HFF-Myc (cell line): ENCODE data around the gene SEPTIN7.

Experiments used
- DNase-seq: peaks from one replicate; pipeline ENCODE4 v3.0.0-alpha.2; 2011; ENCODE audit warnings: low read depth; ENCODE audit errors: extremely low read depth
- H3K4me3 ChIP-seq: replicated peaks from 2 replicates; pipeline ENCODE4 v1.5.1; 2011; ENCODE audit warnings: low read depth, mild to moderate bottlenecking, control low read depth, low read length
- TF ChIP-seq, protein P1 (sequence below): IDR thresholded peaks from 2 replicates; pipeline ENCODE4 v1.5.1; 2012; ENCODE audit warnings: mild to moderate bottlenecking, low read depth, low read length, control low read depth; ENCODE audit errors: missing control alignments

Gene SEPTIN7

DNA sequence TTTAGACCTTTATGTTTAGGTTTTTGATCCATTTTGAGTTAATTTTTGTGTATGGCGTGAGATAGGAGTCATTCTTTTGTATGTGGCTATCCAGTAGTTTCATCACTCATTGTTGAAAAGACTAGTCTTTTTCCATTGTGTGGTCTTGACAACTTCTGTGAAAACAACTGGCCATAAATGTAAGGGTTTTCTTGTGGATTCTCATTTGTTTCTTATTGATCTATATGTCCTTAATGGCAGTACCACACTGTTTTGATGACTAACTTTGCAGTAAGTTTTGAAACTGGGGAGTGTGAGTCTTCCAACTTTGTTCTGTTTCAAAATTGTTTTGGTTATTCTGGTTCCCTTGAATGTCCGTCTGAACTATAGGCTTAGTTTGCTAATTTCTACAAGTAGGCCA lies 16.3 kb downstream of the SEPTIN7 start:
- TF ChIP-seq, protein P1, sequence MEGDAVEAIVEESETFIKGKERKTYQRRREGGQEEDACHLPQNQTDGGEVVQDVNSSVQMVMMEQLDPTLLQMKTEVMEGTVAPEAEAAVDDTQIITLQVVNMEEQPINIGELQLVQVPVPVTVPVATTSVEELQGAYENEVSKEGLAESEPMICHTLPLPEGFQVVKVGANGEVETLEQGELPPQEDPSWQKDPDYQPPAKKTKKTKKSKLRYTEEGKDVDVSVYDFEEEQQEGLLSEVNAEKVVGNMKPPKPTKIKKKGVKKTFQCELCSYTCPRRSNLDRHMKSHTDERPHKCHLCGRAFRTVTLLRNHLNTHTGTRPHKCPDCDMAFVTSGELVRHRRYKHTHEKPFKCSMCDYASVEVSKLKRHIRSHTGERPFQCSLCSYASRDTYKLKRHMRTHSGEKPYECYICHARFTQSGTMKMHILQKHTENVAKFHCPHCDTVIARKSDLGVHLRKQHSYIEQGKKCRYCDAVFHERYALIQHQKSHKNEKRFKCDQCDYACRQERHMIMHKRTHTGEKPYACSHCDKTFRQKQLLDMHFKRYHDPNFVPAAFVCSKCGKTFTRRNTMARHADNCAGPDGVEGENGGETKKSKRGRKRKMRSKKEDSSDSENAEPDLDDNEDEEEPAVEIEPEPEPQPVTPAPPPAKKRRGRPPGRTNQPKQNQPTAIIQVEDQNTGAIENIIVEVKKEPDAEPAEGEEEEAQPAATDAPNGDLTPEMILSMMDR, result no peak
- no peak for DNase-seq

DNA sequence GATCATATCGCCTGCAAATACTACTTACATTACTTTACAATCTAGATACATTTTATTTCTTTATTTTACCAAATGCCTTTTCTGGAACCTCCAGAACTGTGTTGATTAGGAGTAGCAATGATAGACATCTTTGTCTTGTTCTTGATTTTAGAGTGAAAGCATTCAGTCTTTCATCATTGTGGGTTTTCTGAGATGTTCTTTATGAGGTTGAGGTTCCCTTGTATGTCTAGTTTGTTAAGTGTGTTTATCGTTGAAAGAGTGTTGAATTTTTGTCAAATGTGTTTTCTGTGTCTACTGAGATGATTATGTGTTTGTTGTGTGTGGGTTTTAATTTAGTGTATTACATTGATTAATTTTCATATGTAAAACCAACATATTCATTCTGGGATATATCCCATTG lies 17.1 kb downstream of the SEPTIN7 start:
- no peak overlapping the region for H3K4me3 ChIP-seq
- TF ChIP-seq, protein P1, result no peak
- DNase-seq, result no peak

More for the DNA sequence above, 16.3 kb downstream of the SEPTIN7 start:
- H3K4me3 ChIP-seq, result no peak overlapping the region

DNA sequence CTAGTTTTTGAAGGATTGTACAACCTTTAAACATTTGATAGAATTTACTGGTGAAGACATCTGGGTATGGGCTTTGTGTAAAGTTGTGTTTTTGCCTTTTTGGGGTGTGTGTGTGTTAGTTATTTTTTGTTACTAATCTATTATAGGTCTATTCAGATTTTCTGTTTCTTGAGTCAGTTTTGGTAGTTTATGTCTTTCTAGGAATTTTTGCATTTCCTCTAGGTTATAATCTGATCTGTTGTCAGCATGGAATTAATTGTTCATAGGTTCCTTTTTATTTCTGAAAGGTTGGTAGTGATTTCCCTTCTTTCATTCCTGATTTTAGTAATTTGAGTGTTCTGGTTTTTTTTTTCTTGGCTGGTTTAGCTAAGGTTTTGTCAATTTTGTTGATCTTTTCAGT lies 17.7 kb downstream of the SEPTIN7 start:
- TF ChIP-seq, protein P1, result no peak
- no peak for DNase-seq
- H3K4me3 ChIP-seq, result no peak overlapping the region

DNA sequence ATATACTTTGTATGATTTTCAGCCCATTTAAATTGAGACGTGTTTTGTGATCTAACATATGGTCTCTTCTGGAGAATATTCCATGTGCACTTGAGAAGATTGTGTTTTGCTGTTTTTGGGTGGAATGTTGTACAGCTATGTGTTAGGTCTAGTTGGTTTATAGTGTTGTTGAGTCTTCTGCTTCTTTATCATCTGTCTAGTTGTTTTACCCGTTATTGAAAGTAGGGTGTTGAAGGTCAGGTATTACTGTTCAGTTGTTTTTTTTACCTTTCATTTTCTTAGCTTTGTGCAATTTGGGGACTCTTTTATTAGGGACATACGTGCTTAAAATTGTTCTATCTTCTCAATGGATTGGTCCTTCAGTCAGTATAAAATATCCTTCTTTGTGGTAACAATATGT lies 18.5 kb downstream of the SEPTIN7 start:
- H3K4me3 ChIP-seq, result no peak overlapping the region
- TF ChIP-seq, protein P1, result no peak
- no peak for DNase-seq

DNA sequence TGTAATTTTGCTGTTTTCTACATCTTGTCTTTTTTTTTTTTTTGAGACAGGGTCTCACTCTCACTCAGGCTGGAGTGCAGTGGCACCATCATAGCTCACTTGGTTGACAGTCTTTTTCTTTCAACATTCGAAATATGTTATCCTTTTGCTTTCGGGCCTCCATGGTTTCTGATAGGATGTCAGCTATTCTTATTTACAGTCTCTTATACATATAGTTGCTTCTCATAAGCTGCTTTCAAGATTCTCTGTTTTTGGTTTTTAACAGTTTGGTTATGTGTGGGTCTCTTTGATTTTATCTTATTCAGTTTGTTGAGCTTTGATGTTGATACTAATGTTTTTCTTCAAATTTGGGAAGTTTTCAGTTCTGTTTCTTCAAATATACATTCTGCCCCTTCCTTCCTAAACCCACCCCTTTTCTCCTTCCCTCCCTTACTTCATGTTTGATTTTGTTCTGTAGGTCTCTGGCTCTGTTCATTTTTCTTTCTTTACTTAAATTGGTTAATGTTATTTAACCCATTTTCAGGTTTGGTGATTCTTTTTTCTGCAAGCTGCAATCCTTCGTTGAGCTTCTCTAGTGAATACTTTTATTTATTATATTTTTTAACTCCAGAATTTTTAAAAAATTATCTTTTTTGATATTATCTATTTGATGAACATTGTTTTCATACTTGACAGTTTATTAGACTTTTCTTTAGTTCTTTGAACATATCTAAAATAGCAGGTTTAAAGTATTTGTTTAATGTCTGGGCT lies 19.3 kb downstream of the SEPTIN7 start:
- no peak overlapping the region for H3K4me3 ChIP-seq
- TF ChIP-seq, protein P1, result no peak

DNA sequence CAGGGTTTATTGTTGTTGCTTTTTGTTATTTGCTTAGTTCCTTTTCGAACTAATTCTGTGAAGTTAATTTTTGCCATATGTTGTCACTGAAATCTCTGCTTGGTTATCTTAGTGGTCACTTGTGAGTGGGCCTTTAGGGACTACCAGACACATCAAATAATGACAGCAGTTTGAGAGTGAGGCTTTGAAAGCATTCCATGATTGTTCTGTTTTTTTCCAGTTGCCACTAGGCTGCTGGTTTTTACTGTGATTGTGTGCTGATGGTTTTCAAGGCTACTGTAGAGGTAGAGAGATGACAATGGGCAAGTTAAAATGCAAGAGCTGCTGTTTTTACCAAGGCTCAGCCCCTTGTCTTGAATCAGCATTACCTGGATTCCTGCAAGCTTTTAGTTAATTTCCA lies 20.0 kb downstream of the SEPTIN7 start:
- TF ChIP-seq, protein P1, result no peak
- no peak overlapping the region for H3K4me3 ChIP-seq
- DNase-seq, result no peak

More for the DNA sequence above, 19.3 kb downstream of the SEPTIN7 start:
- DNase-seq, result no peak

DNA sequence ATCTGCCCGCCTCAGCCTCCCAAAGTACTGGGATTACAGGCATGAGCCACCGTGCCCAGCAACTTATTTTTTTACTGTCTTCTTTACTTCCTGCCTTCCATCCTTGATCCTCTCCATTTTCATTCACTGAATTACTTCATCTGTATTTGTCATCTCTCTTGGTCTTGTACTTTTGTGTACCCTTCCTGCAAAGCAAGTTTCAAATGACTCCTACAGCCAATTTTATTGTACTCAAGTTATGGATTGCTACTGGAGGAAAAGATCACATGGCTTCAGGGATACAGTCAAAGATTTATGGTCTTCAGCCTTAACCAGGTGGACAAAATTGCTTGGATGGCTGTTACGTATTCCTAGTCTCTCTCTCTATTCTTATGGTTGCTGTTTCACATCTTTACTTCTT lies 22.6 kb downstream of the SEPTIN7 start:
- H3K4me3 ChIP-seq, result no peak overlapping the region
- TF ChIP-seq, protein P1, result no peak
- DNase-seq, result no peak
